SW 1271 (cell line): ENCODE results near the gene MBD6.

ENCODE experiments used
- DNase-seq, 2 experiments: peaks; one replicate each; lab custom pipeline; 2025; lab: John Stamatoyannopoulos, UW

The MBD6 gene

DNA sequence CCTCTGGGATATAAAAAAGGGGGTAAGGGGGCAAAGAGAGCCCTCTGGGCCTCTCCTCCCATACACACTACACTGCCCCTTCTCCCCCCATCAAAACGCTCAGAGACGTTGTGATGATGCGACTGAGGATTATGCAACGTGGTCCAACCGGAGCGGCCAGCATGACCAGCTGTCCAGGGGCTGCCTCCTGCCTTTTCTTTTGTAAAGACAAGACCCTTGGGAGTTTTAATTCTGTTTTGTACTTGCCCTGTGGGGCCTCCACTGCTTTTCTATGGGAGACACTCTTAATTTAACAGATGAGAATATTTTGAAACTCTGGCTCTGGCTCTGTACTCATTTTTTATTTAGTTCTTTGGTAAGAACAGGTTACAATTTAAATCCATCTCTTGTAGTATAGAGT is 7.2 kb downstream of the MBD6 start:
- DNase-seq, result no peak

- DNase-seq, result no peak
These were observed 7.9 kb downstream of the MBD6 start for GRCh38 chr12:57530396-57531142.

DNA sequence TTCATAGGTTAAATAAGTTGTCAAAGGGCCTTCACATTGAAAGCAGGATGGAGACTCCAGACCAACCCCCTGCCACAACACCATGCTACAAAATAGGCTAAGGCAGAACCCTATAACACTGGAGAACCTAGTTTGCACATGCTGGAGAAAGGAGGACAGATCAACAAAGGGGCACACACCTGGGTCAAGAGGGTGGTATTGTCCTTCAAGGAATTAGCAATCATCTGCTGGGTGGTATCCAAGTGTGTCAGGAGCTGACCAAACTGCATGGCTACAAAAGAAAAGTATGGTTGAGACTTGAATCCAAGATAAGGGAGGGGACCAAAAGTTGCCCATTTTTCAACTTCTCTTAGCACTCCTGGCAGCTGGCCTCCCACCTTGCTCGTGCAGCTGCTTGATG is 9.2 kb downstream of the MBD6 start:
- DNase-seq, result no peak

DNA sequence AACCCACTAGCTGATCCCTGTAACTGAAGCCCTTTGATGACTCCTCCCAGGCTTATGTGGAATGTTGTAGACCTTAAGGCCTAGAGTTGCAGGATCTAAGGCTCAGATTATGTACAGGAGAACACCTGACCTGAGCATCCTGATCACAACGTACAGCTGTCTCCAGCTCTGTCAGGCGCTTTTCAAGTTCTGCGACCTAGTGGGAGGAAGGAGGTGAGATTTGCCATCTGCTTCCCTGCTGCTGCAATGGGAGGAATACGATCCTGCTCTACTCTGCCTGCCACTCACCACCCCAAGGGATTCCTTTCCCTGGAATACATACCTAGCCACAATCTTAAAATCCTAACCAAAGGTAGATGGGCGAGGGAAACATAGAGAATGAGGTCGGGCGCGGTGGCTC is 10.5 kb downstream of the MBD6 start:
- no peak for DNase-seq

GRCh38 chr12:57534250-57534649 is 11.6 kb downstream of the MBD6 start:
- no peak for DNase-seq

DNA sequence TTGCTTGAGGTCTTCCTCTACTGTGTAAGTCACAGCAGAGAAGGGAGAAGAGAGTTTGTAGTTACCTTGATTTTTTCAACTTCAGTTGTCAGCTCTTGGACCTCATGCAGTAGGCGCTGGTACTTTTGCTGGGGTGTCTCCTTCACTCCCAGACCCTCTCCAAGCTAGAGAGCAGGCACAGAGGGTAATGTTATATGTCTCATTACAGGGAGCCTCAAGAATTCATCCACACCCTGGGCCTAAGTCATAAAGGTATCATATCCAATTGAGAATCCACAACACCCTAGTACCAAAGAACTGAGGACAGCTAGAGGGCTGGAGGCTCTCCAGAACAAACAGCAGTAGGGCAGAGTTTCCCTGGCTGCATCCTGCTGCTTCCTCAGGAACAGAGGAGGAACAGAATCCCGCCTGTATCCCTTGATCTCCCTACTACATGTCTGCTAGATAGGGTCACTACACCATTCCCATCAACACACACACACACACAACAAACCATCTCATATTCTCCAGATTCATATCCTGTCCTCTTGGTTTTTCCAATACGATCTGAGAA is 12.4 kb downstream of the MBD6 start:
- no peak for DNase-seq

DNA sequence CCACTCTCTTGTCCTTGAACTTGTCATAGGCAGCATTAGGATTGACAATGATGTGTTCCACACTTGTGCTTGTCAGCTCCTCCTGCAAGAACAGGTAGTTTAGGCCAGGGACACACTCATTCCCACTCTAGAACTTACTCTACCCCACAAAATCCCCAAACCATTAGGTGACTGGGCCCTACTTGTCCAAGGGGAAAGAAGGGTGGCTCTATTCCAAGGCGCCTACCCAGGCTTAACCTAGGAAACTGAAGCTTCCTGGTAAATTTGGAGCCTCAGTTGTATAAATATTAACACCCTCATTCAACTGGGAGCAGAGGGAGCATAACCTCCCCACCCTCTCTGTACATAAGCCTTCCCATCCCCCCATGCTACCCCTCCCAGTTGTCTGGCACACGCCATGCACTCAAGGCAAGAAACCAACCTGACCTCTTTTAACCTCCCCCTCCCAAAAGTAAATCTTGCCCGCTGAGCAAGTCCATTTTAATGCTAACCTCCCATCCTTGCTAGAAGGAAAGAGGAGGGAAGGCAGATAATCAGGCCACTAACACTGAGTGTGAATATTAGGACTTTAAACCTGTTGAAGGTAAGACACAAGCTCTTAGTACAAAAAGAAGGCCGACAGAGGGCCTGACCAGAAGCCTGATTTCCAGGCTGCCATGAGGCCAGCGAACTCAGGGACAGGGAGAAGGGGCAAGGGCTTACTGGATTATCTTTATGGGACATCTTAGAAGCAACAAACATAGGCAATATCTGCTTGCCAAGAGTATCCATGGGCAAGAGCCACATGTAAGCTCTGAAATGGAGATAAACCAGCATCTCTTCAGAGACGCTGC is 13.4 kb downstream of the MBD6 start:
- DNase-seq, result no peak

DNA sequence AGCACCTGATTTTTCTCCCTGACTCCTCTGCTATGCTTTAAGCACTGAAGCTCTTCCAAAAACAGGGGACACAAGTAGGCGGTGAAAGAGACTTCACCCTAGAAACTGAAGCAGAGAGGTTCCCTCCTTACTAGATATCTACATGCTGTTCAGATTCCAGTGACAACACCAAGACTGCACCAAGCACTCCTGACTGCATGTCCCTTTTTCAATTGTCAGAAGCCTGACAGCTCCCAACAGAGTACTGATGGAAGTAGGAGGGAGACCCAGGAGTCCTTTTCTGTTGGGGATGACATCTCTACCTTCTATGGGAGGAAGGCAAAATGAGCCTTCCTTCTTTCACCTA is 13.9 kb downstream of the MBD6 start:
- no peak for DNase-seq

- no peak for DNase-seq
These were observed 16.6 kb downstream of the MBD6 start for GRCh38 chr12:57539134-57539768.

- DNase-seq, result no peak
These were observed 18.4 kb downstream of the MBD6 start for GRCh38 chr12:57541001-57541400.

- DNase-seq, result no peak
These were observed 19.1 kb downstream of the MBD6 start for GRCh38 chr12:57541717-57542116.

- DNase-seq, result no peak
These were observed 21.0 kb downstream of the MBD6 start for GRCh38 chr12:57543581-57543980.

DNA sequence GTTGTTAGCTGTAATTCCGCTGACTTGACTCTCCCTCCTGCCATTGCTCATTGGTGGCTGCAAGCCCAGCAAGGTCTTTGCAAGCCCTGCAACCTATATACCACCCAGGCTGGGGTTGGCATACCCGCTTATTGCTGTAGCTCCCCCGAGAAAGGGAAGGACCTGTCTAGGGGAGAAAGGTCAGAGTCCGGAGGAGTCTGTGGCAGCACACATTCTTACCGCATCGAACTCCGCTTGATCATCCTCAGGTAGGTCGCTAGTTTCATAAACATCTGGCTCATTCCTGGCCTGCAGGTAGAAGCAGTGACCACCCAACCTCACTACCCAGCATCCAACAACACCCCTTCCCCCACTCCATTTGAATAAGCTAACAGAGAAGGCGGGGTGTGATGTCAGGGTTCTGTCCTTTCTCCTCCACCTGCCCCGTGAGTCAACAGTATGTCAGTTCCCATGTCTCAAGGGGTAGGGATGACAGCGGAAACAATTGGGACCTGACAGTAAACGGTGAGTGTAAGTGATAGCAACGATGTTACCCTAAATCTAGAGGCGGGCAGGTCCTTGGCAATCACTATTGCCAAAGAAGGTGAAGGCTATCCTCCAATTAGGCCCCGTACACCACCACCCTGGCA is 23.3 kb downstream of the MBD6 start:
- no peak for DNase-seq

DNA sequence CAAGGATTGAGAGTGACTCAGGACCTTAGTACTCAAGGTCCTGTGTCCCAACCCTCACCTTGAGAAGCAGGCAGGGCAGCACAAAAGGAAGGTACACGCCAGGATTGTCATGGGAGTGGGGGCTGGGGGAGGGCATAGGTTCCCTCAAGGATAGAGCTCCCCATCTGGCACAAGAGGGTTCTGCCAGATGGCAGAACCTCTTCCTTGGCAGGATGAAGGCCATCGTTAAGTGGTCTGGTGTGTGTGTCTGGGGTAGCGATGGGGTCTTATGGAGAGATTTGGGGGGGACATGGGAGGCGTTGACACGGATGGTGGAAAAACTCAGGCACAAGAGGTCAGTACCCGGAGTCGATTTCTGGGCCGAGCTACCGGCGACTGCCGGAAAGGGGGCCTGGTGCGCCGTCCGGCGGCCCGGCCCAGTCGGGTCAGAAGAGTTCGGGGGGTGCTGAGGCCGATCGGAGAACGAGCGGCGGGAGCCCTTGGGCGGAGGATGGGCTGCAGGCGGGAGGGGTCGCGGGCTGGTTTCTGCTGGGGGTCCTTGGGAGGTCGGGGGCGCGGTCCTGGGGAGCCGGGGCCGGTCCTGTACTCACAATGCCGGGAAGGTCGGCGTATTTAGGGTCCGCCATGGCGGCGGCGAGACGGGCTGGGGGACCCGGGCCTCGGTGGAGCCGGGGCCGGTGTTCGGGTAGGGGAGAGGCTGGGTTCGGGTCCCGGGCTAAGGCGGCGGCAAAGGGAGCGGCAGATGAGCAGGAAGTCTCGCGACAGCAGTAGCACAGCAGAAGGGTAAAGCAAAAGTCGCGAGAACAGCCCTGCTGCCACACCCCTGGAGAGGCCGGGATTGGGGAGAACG is 24.0 kb downstream of the MBD6 start, which contains the start of gene DCTN2:
DCTN2 (minus strand) TSS at position 755 of the 850 bp plus-strand sequence; CDS start at position 626, 129 bp downstream.
- DNase-seq, result peak; percentile 86 to 98

- DNase-seq, result no peak
These were observed 24.8 kb downstream of the MBD6 start for GRCh38 chr12:57547288-57548012.

DNA sequence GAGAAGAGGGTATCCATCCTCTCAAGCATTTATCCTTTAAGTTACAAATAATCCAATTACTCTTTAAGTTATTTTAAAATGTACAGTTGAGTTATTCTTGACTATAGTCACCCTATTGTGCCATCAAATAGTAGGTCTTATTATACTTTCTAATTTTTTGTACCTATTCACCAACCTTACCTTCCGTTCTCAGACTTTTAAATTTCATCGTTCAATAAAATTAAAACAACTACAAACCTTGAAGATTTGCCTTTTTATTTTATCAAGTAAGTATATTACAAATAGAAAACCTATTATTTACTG is 25.3 kb downstream of the MBD6 start:
- no peak for DNase-seq

- DNase-seq, result no peak
These were observed 25.9 kb downstream of the MBD6 start for GRCh38 chr12:57548488-57548887.

- no peak for DNase-seq
These were observed 26.7 kb downstream of the MBD6 start for GRCh38 chr12:57549203-57549908.

GRCh38 chr12:57549909-57550640 is 27.5 kb downstream of the MBD6 start, which contains the start of gene KIF5A:
TSS of gene KIF5A (plus strand) at chr12:57550044. CDS start at chr12:57550272, 228 bp downstream.
- no peak for DNase-seq
